ENCODE measurements around the gene GPLD1. TPM values are rescaled to one million over a fixed set of nuclear protein-coding genes. Genes with fewer than 3 reads are reported as not detected.

Gene GPLD1
- total and polyA plus RNA-seq, 4 donors, result 15.5 to 62.0 (median 22.2) TPM

- no peak for DNase-seq (ENCODE audit: low spot score)
- Histone ChIP-seq H3K36me3 (ENCODE audit: control insufficient read depth in 4 of 4, insufficient read depth in 3 of 4, low read depth in 1 of 4, low read length in 3 of 4) (peaks cover 11 to 48% (median 27%) of the 10 kb centered on the region in 4 donors), H3K9ac (ENCODE audit: low read depth in 1 of 2, low read length in 2 of 2) (no peak overlapping the region), H3K4me1 (ENCODE audit: control insufficient read depth in 4 of 4, insufficient read depth in 4 of 4, low read length in 3 of 4) (no peaks in the 10 kb centered on the region), H3K27me3 (ENCODE audit: control insufficient read depth in 4 of 4, insufficient read depth in 4 of 4, low read length in 3 of 4) (no peaks in the 10 kb centered on the region), H3K4me3 (ENCODE audit: low read depth in 1 of 3, low read length in 3 of 3) (no peak overlapping the region), H3K27ac (ENCODE audit: low read depth in 1 of 2, low read length in 2 of 2) (no peak overlapping the region), H3K9me3 (ENCODE audit: control insufficient read depth in 4 of 4, low read length in 3 of 4) (no peaks in the 10 kb centered on the region)
- 70% methylated on average over 4 of the region's 4 CpGs for WGBS
- TF ChIP-seq RXRA (IDR thresholded peaks at IDR 0.05) (no peak), SP1 (IDR thresholded peaks at IDR 0.05) (no peak), HNF4A (conservative IDR thresholded peaks at IDR 0.05) (no peak), HNF4G (IDR thresholded peaks at IDR 0.05) (no peak), TAF1 (conservative IDR thresholded peaks at IDR 0.05) (no peak)
- TF ChIP-seq, protein P1, sequence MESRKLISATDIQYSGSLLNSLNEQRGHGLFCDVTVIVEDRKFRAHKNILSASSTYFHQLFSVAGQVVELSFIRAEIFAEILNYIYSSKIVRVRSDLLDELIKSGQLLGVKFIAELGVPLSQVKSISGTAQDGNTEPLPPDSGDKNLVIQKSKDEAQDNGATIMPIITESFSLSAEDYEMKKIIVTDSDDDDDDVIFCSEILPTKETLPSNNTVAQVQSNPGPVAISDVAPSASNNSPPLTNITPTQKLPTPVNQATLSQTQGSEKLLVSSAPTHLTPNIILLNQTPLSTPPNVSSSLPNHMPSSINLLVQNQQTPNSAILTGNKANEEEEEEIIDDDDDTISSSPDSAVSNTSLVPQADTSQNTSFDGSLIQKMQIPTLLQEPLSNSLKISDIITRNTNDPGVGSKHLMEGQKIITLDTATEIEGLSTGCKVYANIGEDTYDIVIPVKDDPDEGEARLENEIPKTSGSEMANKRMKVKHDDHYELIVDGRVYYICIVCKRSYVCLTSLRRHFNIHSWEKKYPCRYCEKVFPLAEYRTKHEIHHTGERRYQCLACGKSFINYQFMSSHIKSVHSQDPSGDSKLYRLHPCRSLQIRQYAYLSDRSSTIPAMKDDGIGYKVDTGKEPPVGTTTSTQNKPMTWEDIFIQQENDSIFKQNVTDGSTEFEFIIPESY (IDR thresholded peaks at IDR 0.05), result no peak
Measured at GRCh38 chr6:24448396-24448795, 41.0 kb downstream of the GPLD1 start.

DNA sequence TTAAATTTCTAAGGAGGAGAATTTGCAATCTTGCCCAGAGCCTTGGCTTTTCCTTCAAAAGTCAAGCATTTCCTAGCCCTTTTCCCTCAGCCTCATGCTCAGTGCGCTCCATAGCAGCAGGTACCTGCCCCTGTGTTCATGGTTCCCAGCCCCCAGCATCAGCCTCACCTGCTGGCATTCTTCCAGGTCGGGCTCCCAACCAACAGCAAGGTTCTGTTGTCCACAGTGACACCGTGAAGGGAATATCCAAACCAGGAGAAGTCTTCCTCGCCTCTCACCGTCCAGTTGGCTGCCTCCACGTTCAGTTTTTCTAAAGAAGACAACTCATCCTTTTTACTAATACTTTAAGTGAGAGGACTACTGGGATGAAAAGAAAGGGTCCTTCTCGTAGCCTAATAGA lies 42.7 kb downstream of the GPLD1 start:
- 87% methylated on average over 7 of the region's 7 CpGs for WGBS
- no peak for DNase-seq (ENCODE audit: low spot score)
- Histone ChIP-seq H3K9me3 (ENCODE audit: control insufficient read depth in 4 of 4, low read length in 3 of 4) (no peaks in the 10 kb centered on the region), H3K4me1 (ENCODE audit: control insufficient read depth in 4 of 4, insufficient read depth in 4 of 4, low read length in 3 of 4) (no peaks in the 10 kb centered on the region), H3K36me3 (ENCODE audit: control insufficient read depth in 4 of 4, insufficient read depth in 3 of 4, low read depth in 1 of 4, low read length in 3 of 4) (peaks cover 9 to 52% (median 29%) of the 10 kb centered on the region in 4 donors), H3K4me3 (ENCODE audit: low read depth in 1 of 3, low read length in 3 of 3) (no peak overlapping the region), H3K9ac (ENCODE audit: low read depth in 1 of 2, low read length in 2 of 2) (no peak overlapping the region), H3K27ac (ENCODE audit: low read depth in 1 of 2, low read length in 2 of 2) (no peak overlapping the region), H3K27me3 (ENCODE audit: control insufficient read depth in 4 of 4, insufficient read depth in 4 of 4, low read length in 3 of 4) (no peaks in the 10 kb centered on the region)
- TF ChIP-seq HNF4A (conservative IDR thresholded peaks at IDR 0.05) (no peak), FOXA2 (IDR thresholded peaks at IDR 0.05) (no peak)

DNA sequence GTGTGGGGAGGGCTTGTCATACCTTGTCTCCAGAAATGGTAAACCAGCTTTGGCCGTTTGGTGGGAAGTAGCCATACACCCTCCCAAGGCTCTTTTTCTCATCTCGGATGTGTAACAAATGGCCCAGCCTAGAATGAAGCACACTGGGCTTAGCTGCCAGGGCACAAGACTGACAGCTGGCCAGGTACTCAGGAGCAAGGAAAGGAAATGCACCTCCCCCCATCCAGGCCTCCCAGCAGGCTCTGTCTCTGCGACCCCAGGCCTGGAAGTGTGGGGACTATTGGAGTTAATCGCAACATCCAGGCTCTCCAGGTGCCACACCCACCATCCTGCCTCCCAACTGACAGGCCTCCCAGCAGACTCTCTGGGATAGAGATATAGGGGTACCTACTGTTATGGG lies 43.7 kb downstream of the GPLD1 start:
- 73% methylated on average over 4 of the region's 4 CpGs for WGBS

More for the DNA sequence above, 43.7 kb downstream of the GPLD1 start:
- Histone ChIP-seq H3K9ac (ENCODE audit: low read depth in 1 of 2, low read length in 2 of 2) (no peak overlapping the region), H3K27me3 (ENCODE audit: control insufficient read depth in 4 of 4, insufficient read depth in 4 of 4, low read length in 3 of 4) (no peaks in the 10 kb centered on the region), H3K27ac (ENCODE audit: low read depth in 1 of 2, low read length in 2 of 2) (no peak overlapping the region), H3K4me1 (ENCODE audit: control insufficient read depth in 4 of 4, insufficient read depth in 4 of 4, low read length in 3 of 4) (no peaks in the 10 kb centered on the region), H3K4me3 (ENCODE audit: low read depth in 1 of 3, low read length in 3 of 3) (no peak overlapping the region), H3K36me3 (ENCODE audit: control insufficient read depth in 4 of 4, insufficient read depth in 3 of 4, low read depth in 1 of 4, low read length in 3 of 4) (peaks cover 9 to 57% (median 29%) of the 10 kb centered on the region in 4 donors), H3K9me3 (ENCODE audit: control insufficient read depth in 4 of 4, low read length in 3 of 4) (no peaks in the 10 kb centered on the region)
- DNase-seq (ENCODE audit: low spot score), result no peak
- TF ChIP-seq GABPA (IDR thresholded peaks at IDR 0.05 in 1 of 2, conservative IDR thresholded peaks at IDR 0.05 in 1 of 2), result no peak
- TF ChIP-seq SP1 (IDR thresholded peaks at IDR 0.05), result no peak
- no peak for TF ChIP-seq NR2F2 (IDR thresholded peaks at IDR 0.05)
- TF ChIP-seq MAX (IDR thresholded peaks at IDR 0.05), result no peak
- no peak for TF ChIP-seq CTCF (IDR thresholded peaks at IDR 0.05; ENCODE audit: low read depth, low read length, missing input control)
- no peak for TF ChIP-seq YY1 (IDR thresholded peaks at IDR 0.05)
- TF ChIP-seq, protein P1 (IDR thresholded peaks at IDR 0.05), result no peak
- TF ChIP-seq FOXA1 (IDR thresholded peaks at IDR 0.05), result no peak
